Measurements from ENCODE around the gene ST3GAL3. TPM values are rescaled to one million over a fixed set of nuclear protein-coding genes. Genes with fewer than 3 reads are reported as not detected.
A peak's percentile ranks its signal among the peaks of the same experiment; 100 is the strongest.

ST3GAL3 gene
- total and polyA plus RNA-seq, 2 of the 13 experiments (the other 11 are each of a cell fraction or from before 2014, with no cell fraction given), result 5.1 to 8.1 TPM

DNA sequence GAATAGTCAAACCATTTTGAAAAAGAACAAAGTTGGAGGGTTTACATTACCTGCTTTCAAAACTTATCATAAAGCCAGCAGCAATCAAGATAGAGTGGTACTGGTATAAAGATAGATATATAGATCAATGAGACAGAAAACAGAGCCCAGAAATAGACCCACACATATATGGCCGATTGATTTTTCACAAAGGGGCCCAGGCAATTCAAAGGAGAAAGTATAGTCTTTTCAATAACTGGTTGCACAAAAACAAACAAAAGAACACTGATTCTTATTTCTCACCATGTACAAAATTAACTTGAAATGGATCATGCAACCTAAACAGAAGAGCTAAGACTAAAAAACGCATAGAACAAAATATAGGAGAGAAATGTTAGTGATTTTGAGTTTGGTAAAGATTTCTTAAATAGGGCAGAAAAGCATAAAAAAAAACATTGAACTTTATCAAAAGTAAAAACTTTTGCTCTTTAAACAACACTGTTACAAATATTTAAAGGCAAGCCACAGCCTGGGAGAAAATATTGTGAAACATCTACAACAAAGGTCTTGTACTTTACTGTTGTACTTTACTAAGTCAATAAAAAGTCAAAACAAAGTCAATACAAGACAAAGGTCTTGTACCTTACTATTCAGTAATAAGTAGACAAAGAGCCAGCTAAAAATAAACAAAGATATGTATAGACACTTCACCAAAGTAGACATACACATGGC lies 50.2 kb downstream of the ST3GAL3 start:
- WGBS (ENCODE audit: low lambda C conversion rate), result 0% methylated on average over 2 of the region's 2 CpGs
- TF ChIP-seq SMARCE1 (IDR thresholded peaks at IDR 0.05; ENCODE audit: borderline replicate concordance) (no peak), ZNF253 (CRISPR knock-in tag; IDR thresholded peaks at IDR 0.05; ENCODE audit: borderline replicate concordance) (no peak), CREM (IDR thresholded peaks at IDR 0.05) (peak; percentile 72), CREM (CRISPR knock-in tag; IDR thresholded peaks at IDR 0.05) (no peak), SP2 (CRISPR knock-in tag; IDR thresholded peaks at IDR 0.05) (no peak), MYNN (CRISPR knock-in tag; IDR thresholded peaks at IDR 0.05; ENCODE audit: low read depth) (no peak), MLLT10 (CRISPR knock-in tag; IDR thresholded peaks at IDR 0.05) (no peak), ZNF510 (CRISPR knock-in tag; IDR thresholded peaks at IDR 0.05; ENCODE audit: low read depth) (no peak), JUND (CRISPR knock-in tag; IDR thresholded peaks at IDR 0.05) (no peak), ZBTB3 (CRISPR knock-in tag; IDR thresholded peaks at IDR 0.05; ENCODE audit: borderline replicate concordance, low read depth) (no peak), ZNF614 (CRISPR knock-in tag; IDR thresholded peaks at IDR 0.05; ENCODE audit: borderline replicate concordance) (no peak), NFIC (IDR thresholded peaks at IDR 0.05; ENCODE audit: low read length) (peak; percentile 91), ARNTL (CRISPR knock-in tag; IDR thresholded peaks at IDR 0.05) (no peak), ZNF343 (CRISPR knock-in tag; IDR thresholded peaks at IDR 0.05) (no peak)
- TF ChIP-seq, protein P1, sequence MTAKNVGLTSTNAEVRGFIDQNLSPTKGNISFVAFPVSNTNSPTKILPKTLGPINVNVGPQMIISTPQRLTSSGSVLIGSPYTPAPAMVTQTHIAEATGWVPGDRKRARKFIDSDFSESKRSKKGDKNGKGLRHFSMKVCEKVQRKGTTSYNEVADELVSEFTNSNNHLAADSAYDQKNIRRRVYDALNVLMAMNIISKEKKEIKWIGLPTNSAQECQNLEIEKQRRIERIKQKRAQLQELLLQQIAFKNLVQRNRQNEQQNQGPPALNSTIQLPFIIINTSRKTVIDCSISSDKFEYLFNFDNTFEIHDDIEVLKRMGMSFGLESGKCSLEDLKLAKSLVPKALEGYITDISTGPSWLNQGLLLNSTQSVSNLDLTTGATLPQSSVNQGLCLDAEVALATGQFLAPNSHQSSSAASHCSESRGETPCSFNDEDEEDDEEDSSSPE (CRISPR knock-in tag; IDR thresholded peaks at IDR 0.05), result no peak
- TF ChIP-seq, protein P2, sequence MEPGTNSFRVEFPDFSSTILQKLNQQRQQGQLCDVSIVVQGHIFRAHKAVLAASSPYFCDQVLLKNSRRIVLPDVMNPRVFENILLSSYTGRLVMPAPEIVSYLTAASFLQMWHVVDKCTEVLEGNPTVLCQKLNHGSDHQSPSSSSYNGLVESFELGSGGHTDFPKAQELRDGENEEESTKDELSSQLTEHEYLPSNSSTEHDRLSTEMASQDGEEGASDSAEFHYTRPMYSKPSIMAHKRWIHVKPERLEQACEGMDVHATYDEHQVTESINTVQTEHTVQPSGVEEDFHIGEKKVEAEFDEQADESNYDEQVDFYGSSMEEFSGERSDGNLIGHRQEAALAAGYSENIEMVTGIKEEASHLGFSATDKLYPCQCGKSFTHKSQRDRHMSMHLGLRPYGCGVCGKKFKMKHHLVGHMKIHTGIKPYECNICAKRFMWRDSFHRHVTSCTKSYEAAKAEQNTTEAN (CRISPR knock-in tag; conservative IDR thresholded peaks at IDR 0.05), result no peak
- TF ChIP-seq, protein P3, sequence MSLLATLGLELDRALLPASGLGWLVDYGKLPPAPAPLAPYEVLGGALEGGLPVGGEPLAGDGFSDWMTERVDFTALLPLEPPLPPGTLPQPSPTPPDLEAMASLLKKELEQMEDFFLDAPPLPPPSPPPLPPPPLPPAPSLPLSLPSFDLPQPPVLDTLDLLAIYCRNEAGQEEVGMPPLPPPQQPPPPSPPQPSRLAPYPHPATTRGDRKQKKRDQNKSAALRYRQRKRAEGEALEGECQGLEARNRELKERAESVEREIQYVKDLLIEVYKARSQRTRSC (CRISPR knock-in tag; IDR thresholded peaks at IDR 0.05; ENCODE audit: low read depth), result no peak
- TF ChIP-seq, protein P4, sequence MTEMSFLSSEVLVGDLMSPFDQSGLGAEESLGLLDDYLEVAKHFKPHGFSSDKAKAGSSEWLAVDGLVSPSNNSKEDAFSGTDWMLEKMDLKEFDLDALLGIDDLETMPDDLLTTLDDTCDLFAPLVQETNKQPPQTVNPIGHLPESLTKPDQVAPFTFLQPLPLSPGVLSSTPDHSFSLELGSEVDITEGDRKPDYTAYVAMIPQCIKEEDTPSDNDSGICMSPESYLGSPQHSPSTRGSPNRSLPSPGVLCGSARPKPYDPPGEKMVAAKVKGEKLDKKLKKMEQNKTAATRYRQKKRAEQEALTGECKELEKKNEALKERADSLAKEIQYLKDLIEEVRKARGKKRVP (CRISPR knock-in tag; IDR thresholded peaks at IDR 0.05), result no peak; a peak in 1 of 4 replicates
- TF ChIP-seq, protein P5, sequence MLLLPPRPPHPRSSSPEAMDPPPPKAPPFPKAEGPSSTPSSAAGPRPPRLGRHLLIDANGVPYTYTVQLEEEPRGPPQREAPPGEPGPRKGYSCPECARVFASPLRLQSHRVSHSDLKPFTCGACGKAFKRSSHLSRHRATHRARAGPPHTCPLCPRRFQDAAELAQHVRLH (CRISPR knock-in tag; IDR thresholded peaks at IDR 0.05; ENCODE audit: borderline replicate concordance, low read depth), result no peak

More for the DNA sequence above, 50.2 kb downstream of the ST3GAL3 start:
- in situ Hi-C loops (cut with HindIII; ENCODE audit: extremely low pct_ligation_motif_present, low pct_unique_long_range_greater_than_20kb), result loop anchor here (5.0 to 10.0 kb wide), 2 partner anchors 175 to 287 kb away; partner anchors contain the start of gene ARTN
- H3K27me3 ChIP-seq (ENCODE audit: control insufficient read depth in 1 of 2, insufficient read depth in 2 of 2, low read length in 2 of 2), result no peaks in the 10 kb centered on the region
- peak overlapping the region; percentile 45 for H3K4me2 ChIP-seq (ENCODE audit: low read depth, low read length)
- intact Hi-C loops (cut with micrococcal nuclease; ENCODE audit: unreplicated experiment), result no loop called here
- H3K4me1 ChIP-seq (ENCODE audit: insufficient read depth, low read length), result peaks cover 39% of the 10 kb centered on the region
- ChIA-PET POLR2A (interaction anchor here (0.9 to 1.6 kb wide), 2 partner anchors 50 to 108 kb away, joined by 3 to 5 read pairs; partner anchors contain the start of genes KDM4A and ST3GAL3), CTCF (ENCODE audit: low intra/inter-chr PET ratio, low total read pairs) (no interaction called here)
- no peaks in the 10 kb centered on the region for H3K36me3 ChIP-seq (replicated peaks in 1 of 2; ENCODE audit: control insufficient read depth in 1 of 2, insufficient read depth in 2 of 2, low read length in 2 of 2)
- peak overlapping the region; percentile 63 for H3K27ac ChIP-seq (ENCODE audit: extremely low read length, insufficient read depth, low read length)
- no peak overlapping the region for H3K9ac ChIP-seq (ENCODE audit: insufficient read depth, low read depth, low read length)
- peak; percentile 88 for ATAC-seq
- no TSS peak for BruUV-seq (replicated peaks)
- peak overlapping the region in 1 of 3 experiments; percentile 20; a peak in 1 of 6 replicates for H3K4me3 ChIP-seq (replicated peaks in 1 of 3; ENCODE audit: insufficient read depth in 1 of 3, low read depth in 2 of 3, low read length in 3 of 3)
- H4K20me1 ChIP-seq (ENCODE audit: insufficient read depth, low read length), result no peaks in the 10 kb centered on the region
- peak; percentile 69 for DNase-seq (ENCODE audit: low spot score)
- H3K79me2 ChIP-seq (ENCODE audit: insufficient read depth, low read length), result no peaks in the 10 kb centered on the region
- FAIRE-seq, result peak; percentile 79
- no peaks in the 10 kb centered on the region for H3K9me3 ChIP-seq (ENCODE audit: low read length)
- no peak overlapping the region for H2AFZ ChIP-seq (ENCODE audit: low read length)

Measured in HepG2 (cell line).